GM12873 (cell line): Measurements from ENCODE around the gene TECPR2.

Experiments used
- CTCF ChIP-seq: IDR thresholded peaks from 2 replicates; pipeline ENCODE4 v1.5.1; 2012; ENCODE audit warnings: low read depth, mild to moderate bottlenecking, moderate library complexity, low read length, control low read depth; ENCODE audit not compliant: insufficient read depth; ENCODE audit errors: missing control alignments

Gene TECPR2

GRCh38 chr14:102532204-102532658 is 169.5 kb downstream of the TECPR2 start:
- no peak for TF ChIP-seq CTCF

GRCh38 chr14:102537981-102538601 is 175.3 kb downstream of the TECPR2 start:
- TF ChIP-seq CTCF, result no peak

- TF ChIP-seq CTCF, result no peak
These were observed 176.1 kb downstream of the TECPR2 start for GRCh38 chr14:102538602-102539543.

- no peak for TF ChIP-seq CTCF
These were observed 177.0 kb downstream of the TECPR2 start for GRCh38 chr14:102539544-102540314.

- TF ChIP-seq CTCF, result no peak
These were observed 177.7 kb downstream of the TECPR2 start for GRCh38 chr14:102540315-102541028.

- no peak for TF ChIP-seq CTCF
These were observed 179.0 kb downstream of the TECPR2 start for GRCh38 chr14:102541771-102542170.
